GM19193 (cell line): ENCODE data around the gene NCOA6.

Experiments used
- POLR2A ChIP-seq: IDR thresholded peaks from 4 replicates; pipeline ENCODE4 v1.6.1; 2011; ENCODE audit not compliant: insufficient read depth, insufficient read length; ENCODE audit errors: extremely low read depth

NCOA6 gene

GRCh38 chr20:34754611-34755010, 70.8 kb downstream of the NCOA6 start:
- no peak for TF ChIP-seq POLR2A

- no peak for TF ChIP-seq POLR2A
Measured at GRCh38 chr20:34753706-34754461, 71.6 kb downstream of the NCOA6 start.

GRCh38 chr20:34751453-34751852, 74.0 kb downstream of the NCOA6 start:
- no peak for TF ChIP-seq POLR2A

GRCh38 chr20:34750484-34750883, 75.0 kb downstream of the NCOA6 start:
- TF ChIP-seq POLR2A = no peak

GRCh38 chr20:34748709-34749108, 76.7 kb downstream of the NCOA6 start:
- TF ChIP-seq POLR2A = no peak

GRCh38 chr20:34747479-34747878, 78.0 kb downstream of the NCOA6 start:
- no peak for TF ChIP-seq POLR2A

GRCh38 chr20:34746674-34747073, 78.8 kb downstream of the NCOA6 start:
- no peak for TF ChIP-seq POLR2A

- TF ChIP-seq POLR2A = no peak
Measured at GRCh38 chr20:34744847-34745246, 80.6 kb downstream of the NCOA6 start.

- no peak for TF ChIP-seq POLR2A
Measured at GRCh38 chr20:34744340-34744739, 81.1 kb downstream of the NCOA6 start.

GRCh38 chr20:34743039-34743438, 82.4 kb downstream of the NCOA6 start:
- no peak for TF ChIP-seq POLR2A

- TF ChIP-seq POLR2A = no peak
Measured at GRCh38 chr20:34736106-34736735, 89.2 kb downstream of the NCOA6 start.

GRCh38 chr20:34732523-34732922, 92.9 kb downstream of the NCOA6 start:
- no peak for TF ChIP-seq POLR2A

GRCh38 chr20:34729416-34729815, 96.0 kb downstream of the NCOA6 start:
- no peak for TF ChIP-seq POLR2A

- TF ChIP-seq POLR2A = no peak
Measured at GRCh38 chr20:34724172-34724571, 101.3 kb downstream of the NCOA6 start.

GRCh38 chr20:34720266-34720665, 105.2 kb downstream of the NCOA6 start:
- TF ChIP-seq POLR2A = no peak
